NCI-H748 treated with DMSO at 0.1 percent for 48 hours (cell line): Measurements from ENCODE around the gene JAG1.

ENCODE experiments used
- DNase-seq: peaks from one replicate; lab custom pipeline; 2025; lab: John Stamatoyannopoulos, UW

Gene JAG1

GRCh38 chr20:10699489-10699888 lies 25.7 kb upstream of the JAG1 start:
- DNase-seq: no peak

DNA sequence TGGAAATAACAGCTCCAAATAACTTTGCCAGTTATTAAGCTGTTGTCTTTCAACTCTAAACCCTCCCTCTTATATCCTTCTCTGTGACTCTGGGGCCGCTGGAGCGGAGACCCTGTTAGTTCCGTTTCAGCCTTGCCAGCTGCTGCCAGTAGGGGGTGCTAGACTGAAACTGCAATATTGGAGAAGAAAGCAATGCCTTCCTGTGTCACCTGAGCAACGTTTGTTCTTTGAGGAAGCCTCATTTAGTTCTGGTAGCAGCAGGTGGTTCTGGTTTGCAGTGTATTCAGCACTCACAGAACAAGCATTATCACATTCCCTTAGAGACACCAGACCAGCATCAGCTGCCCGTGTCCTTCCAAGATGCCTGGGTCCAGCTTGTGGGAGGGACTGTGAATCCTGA lies 22.9 kb upstream of the JAG1 start:
- DNase-seq: peak; percentile 16

GRCh38 chr20:10689385-10689784 lies 15.6 kb upstream of the JAG1 start:
- no peak for DNase-seq

DNA sequence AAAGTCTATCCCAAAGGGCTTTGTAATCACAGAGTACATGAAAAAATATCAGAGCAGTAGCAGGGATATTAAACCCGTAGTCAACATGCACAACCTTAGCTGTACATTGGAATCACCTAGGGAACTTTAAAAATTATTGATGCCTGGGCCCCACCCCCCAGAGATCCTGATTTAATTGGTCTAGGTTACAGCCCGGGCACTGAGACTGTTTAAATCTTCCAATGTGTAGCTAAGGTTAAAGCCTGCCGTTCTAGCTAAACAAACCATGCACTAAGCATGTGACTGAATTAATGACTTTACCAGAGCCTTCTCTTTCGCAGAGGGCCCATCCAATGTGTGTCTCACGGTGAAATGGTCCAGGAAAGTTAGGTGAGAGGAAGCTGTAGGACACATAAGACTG lies 14.1 kb upstream of the JAG1 start:
- DNase-seq: no peak

GRCh38 chr20:10686356-10687133 lies 12.7 kb upstream of the JAG1 start:
- no peak for DNase-seq

- DNase-seq: no peak
These were observed 9.7 kb upstream of the JAG1 start for GRCh38 chr20:10683537-10683936.

DNA sequence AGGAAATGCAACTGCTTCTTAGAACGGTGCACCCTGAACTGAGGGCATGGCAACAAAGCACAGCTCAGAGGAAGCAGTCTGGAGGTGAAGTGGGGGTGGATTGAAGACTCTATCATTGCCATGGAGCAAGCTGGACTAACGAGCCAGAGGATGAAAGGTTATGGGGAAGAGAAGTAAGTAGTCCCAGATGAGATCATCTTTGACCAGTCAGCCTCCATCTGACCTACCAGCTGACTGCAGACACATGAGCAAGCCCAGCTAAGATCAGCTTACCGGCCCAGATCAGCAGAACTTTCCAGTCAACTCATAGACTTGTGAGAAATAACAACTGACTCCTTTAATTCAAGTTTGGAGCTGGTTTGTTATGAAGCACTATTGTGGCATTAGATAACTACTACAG lies 9.1 kb upstream of the JAG1 start:
- no peak for DNase-seq

DNA sequence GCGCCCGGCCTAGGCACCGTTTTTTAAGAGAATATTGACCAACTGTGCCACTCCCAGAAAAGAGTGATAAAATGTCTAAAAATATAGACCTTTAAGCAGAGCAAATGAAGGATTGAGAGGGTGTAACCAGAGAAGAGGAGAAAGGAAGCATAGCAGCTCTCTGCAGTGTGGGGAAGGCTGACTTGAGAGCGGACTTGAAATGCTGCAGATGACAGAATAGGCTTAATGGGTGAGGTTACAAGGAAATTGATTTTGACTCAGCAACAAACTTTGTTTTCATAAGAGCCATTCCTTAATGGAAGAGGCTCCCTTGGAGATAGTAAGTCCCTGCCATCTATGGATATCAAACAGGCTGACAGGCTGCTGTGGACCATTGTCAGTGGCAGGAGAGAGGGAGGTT lies 7.7 kb upstream of the JAG1 start:
- DNase-seq: no peak

GRCh38 chr20:10680571-10680970 lies 6.8 kb upstream of the JAG1 start:
- DNase-seq: no peak

GRCh38 chr20:10679269-10679668 lies 5.5 kb upstream of the JAG1 start:
- DNase-seq: no peak

DNA sequence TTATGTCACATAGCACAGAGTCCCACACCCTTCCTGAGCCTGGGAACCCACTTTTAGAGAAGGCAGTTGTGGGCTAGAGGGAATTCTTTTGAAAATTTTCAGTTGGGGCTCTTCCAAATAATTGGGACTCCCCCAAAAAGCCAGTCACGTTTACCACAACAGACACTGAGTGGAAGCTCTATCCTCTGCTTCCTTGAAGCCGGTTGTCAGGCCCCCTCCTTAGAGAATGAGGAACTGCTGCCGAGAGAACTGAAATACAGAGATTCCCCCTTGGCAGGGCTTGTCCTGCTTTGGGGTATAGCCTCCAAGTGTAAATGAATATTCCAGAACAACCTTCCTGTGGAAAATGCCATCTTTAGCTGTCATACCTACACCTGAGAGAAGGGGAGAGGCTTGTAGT lies 2.7 kb upstream of the JAG1 start:
- no peak for DNase-seq

DNA sequence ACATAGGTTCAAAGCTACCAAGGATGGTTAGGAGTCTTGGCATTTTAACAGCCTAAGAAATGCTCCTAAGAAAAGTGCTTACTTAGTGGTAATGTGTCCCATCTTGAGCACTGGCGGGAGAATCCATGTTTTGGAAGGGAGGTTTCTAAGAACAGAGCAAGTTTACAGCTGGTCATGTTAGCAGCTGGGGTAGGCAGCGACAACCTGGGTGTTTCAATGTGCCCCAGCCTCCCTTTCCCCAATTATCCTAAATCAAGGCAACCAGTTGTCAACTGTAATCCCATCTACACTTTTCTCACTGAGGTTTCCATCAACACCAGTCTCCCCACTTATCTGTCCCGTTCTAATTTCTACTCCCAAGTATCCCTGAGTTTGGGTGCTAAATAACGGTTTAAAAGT lies 1.6 kb upstream of the JAG1 start:
- DNase-seq: no peak

DNA sequence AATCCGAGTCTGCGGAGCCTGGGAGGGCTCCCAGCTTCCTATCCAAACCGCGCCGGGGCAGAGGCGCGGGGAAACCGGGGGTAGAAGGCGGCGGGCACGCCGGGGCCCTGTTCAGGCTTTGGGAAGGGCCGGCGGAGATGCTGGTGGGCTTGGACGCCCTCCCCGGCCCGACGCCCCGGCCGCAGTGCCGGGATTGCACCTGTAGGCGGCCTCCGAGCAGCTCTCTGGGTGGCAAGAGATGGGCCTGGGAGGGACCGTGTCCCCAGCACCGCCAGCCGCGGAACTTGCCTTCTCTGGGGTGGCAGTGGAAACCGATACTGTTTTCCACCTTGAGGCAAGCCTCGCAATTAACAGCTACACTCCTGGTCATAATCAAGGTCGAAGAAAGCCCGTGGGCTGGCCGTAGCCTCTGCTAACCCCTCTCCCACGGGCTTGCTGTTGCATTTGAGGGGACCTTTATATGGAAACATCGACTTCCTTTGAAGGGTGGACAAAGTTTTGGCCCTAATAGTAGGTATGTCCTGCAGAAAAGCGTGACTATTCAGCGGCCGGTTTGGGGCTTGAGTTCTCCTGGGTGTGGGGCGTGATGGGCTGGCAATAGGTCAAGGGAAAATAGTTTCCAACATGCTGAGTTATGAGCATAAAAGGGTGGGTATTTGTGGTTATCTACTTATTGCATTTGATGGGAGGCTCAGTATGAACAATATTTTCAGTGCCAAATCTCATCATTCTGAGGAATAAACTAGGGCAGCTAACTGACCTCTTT lies 1.1 kb upstream of the JAG1 start:
- peak; percentile 77 for DNase-seq

GRCh38 chr20:10673176-10673841 lies 490 bp downstream of the JAG1 start:
- peak; percentile 60 for DNase-seq

DNA sequence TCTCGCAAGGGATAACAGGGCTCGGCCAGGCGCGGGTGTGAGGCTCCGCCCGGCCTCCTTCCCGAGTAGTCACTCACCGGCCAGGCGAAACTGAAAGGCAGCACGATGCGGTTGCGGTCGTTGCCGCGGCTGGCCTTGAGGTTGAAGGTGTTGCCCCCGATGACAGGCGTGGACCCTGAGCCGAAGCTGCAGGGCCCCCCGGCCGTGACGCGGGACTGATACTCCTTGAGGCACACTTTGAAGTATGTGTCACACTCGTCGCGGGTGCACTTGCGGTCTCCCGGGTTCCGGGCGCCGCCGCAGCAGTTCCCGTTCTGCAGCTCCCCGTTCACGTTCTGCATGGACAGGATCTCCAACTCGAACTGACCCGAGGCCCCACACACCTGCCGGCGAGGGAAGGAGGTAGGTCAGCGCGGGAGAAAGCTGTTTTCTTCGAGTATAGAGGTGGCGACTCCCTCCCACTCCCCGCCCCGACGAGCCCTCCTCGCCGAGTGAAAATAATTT lies 1.1 kb downstream of the JAG1 start:
- DNase-seq: peak; percentile 78

DNA sequence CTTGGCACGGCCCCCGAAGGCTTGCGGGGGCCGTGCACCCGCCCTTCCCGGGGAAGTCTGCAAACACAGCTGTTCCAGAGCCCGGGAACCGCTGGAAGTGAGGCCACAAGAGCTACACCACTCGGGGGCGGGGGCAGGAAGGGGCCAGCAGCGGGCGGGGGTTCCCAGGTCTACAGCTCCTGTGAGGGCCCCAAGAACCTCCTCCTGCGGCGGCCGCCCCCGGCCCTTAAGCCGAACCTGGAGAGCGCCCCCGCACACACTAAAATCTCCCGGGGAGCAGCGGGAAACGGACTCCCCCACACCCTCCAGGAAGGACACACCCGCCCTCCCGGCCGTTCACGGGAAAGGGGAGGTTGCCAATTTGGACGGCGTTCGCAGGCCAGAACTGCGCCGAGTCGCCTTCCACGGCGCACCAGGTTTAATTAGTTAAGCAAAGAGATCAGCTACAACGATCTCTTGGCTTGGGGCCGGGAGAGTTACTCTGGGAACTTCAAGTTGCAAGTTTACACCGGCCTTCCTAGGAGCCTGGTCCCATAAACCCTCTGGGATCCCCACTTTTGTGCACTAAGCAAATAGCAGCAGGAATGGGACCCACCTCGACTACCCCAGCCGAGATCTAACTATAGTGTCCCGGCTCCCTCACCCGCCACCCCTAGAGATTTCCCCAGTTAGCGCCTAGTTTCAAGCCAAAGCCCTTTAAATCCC lies 1.7 kb downstream of the JAG1 start:
- no peak for DNase-seq

- no peak for DNase-seq
These were observed 2.4 kb downstream of the JAG1 start for GRCh38 chr20:10671221-10671918.

GRCh38 chr20:10670501-10671220 lies 3.1 kb downstream of the JAG1 start:
- no peak for DNase-seq

DNA sequence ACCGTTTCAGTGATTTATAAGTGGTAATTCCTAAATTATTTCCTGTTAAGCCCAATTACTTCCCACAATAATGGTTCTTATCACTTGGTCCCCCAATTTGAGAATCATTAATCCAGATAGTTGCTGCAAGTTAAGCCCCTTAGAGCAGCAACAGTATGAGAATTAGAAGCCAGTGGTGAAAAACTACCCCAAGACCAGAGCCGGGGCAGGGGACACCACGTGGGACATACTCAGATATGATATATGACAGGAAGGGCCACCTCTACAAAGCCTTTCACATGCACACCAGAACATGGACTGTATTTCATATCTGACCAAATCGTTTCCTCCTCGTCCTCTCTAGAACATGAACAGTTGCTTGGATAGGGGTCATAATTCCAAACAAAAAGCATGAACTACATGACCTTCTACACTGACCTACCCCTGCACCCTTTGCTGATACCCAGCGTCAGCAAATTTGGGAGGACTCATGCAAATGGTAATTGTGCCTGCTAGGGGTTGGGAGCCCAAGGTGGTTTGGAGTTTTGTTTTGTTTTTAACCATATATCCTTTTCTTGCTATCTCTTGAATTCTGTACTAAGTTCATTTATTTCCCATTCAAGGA lies 3.9 kb downstream of the JAG1 start:
- no peak for DNase-seq

DNA sequence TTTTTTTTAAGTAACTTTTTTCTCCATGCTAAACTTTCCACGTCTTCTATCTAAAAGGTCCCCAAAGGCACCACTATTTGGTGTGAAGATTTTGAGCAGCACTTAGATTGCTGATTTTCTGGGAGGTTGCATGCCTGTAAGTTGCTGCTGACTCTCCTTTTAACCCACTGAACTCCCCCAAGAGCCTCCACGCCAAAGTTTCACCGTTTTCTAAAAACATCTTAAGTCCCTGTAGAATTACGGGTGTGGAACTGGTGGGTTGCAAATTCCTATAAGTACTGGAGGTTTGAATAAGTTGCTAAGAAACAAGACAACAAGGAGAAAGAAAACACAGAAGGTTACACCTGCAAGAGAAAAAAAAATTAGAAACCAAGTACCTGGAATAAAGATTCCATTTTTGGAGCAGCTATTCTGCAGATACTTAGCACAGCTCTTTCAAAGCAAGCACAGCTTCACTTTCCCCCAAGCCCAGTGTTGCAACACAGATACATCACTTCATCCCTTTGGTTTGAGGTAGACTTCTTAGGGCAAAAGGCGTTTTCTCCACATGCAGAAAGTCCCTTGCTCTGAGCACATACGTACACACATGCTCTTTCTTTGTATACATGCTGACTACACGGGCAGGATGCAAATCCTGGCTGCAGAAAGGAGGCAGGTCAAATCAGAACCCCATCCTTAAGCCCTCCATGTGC lies 5.0 kb downstream of the JAG1 start:
- DNase-seq: no peak
